ENCODE measurements around the gene CHPF2.

Gene CHPF2

DNA sequence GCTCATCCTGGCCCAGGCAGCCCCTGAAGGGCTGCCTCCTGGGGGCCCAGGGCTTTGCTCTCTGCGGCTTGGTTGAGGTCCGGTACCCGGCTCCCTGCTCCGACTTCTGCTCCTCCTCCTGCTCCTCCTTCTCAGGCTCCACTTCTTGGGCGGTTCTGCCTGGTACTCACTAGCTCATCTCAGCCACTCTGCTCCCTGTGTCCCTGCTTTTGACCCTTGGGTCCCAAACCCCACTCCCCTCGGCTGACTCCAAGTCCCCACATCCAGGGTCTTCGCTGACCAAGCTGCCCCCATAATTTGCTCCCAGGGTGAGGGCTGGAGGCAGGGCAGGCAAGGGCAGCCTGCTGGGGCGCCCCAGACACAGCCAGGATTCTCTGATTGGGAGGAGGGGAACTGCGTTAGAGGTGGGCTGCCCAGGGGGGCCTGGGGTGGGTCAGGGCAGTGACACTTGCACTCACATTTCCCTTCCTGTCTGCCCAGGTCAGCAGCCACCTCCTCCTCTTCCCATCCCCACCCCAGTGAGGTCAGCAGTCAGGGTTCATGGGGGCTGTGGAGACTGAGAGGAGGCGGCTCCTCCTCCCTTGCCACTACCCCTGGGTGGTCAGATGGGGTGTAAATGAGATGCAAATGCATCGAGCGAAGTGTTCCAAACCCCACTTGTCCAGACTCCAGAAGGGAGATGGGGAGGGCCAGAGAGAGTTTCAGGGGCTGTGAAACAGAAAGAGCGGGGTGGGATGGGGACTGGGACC lies 14.0 kb downstream of the CHPF2 start:
- DNase-seq, result no peak

DNA sequence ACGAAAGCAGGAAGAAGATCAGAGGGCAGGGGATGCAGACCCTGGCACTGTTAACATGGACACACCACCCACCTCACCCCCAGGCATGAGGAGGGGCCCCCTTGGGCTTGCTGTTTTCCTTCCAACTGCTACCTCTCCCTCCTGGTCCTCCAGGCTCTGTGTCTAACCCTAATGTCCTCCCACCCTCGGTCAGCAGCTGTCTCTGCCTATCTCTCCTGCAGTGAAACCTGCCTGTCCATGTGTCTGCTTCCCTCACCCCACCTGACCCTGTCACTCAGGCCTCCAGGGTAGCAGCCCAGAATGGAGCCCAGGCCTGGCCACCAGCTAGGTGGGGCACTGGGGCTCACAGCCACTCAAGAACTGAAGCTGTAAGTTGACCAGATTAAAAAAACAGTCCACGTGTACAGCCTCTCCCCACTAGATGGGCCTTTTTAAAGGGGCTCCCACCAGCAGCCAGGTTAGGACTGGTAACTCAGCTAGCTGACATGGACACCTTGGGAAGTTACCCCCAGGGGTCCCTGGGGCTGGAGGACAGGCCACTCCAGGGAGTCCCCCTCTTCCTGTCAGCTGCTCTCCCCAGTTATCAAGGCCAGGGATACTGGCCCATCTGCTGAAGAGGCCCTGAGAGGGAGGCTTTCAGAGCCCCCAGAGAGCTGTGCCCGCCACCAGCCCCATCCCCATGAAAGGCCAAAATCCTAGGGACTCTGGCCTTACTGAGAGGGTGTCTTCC lies 14.7 kb downstream of the CHPF2 start:
- DNase-seq, result no peak

DNA sequence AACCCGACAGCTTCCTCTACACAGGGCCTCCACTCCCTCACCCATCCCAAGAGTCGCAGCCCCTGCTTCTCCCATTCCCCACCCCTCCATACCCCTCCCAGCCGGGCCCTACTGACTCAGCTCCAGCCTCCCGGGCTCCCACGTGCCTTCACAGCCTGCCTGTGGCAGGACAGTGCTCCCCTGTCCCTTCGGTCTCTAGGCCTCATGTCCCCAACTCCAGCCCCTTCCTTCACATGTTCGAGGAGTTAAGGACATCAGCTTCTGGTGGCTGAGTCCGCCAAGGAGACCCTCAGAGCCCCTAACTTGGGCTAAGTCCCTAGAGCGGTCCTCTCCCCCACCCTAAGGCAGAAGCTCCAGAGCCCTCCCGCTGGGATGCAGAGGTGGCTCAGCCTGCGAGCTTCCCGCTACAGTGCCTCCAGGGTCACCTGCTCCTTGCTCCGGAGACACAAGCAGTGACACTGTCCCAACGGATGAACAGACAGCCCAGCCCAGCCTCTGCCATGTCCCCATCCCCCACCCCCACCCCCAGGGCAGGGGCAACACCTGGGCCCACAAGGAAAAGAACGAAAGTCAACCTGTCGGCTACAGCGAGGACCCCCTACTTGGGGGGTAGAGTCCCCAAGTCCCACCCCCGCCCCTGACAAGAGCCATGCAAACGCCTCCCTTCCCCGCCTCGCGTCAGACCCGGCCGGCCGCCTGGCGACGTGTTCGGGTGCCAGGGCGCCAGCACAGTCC lies 15.5 kb downstream of the CHPF2 start:
- peak in 1 of 4 experiments; percentile 17 for DNase-seq

DNA sequence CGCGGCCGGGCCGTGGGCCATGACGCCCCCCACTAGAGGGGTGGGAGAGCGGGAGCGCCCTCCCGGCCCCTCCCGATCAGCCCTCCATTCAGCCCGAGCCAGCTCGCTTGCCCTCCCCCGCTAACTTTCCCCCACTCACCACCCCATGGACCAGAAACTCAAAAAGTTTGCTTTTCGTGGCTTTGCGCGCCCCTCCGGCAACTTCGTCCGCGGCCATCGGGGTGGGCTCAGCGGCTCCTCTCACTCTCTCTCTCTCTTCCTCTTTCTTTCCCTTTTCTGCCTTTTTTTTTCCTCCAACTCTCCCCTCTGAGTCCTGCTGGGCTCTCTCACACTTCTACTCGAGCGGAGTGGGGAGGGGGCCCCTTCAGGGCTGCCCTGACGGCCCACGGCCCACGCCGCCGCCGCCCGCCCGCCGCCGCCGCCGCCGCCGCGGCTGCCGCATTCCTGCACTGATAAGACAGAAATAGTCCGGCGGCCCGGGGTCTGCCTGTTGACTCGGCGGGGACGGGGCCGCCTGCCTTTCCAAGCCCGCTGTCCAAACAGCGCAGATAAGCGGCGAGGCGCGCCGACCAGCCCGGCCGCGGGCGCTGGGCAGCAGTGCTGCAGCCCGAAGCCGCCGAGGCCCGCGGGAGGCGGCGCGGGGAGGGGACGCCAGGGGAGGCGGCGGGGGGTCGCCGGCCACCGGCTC lies 16.2 kb downstream of the CHPF2 start, which contains the start of gene SMARCD3:
TSS of gene SMARCD3 (minus strand) at position 349 of the 688 bp plus-strand sequence. CDS start at position 217, 132 bp downstream.
- DNase-seq, result peak in 3 of 4 experiments; percentile 28 to 59 (median 36)

DNA sequence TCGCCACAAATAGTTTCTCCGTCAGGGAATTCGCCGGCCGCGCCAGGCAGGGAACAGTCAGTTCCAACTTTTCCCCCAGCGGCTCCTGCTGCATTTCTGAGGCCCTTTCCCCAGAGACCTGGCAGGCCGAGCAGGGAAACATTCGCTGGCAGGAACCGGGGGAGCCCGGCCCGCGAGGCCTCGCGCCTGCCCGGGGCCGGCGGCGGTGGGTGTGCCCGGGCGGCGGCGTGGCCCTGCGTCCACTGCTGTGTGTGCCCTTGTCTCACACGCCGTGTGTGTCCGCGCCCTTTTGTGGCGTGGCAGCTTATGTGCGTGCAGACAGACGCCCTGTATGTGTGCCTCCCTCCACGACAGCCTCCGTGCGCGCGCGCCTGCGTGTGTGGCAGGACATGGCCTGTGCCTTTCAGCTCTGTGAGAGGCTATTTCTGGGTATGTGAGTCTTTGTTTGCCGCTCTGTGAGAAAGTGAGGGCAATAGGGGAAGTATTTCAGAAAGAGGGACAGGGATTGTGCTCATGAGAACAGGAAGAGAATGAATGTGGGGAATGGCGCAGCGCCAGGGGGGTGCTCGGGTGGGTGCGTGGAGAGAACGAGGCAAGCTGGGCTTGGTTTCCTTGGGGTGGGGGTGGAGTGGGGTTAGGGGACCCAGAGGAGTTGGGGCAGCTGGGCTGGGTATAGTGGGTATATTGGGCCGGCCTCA lies 16.9 kb downstream of the CHPF2 start:
- DNase-seq, result peak; percentile 87 to 91 (median 88)

DNA sequence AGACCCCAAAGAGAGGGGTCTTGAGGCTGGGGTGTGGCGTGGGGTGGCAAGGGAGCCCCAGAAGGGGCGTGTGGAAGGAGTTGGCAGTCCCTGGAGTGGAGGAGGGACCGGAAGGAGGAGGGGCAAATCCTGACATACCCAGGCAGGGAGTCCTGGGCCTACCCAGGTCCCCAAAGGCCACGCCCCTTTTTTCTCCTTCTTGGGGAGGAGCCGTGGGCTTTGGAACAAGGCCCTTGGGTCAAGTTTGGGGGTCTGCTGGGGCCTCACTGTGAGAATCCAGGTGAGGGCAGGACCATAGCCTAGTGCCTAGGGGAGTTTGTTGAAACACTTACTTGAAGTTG lies 17.4 kb downstream of the CHPF2 start:
- peak in 1 of 4 experiments; percentile 15 for DNase-seq

DNA sequence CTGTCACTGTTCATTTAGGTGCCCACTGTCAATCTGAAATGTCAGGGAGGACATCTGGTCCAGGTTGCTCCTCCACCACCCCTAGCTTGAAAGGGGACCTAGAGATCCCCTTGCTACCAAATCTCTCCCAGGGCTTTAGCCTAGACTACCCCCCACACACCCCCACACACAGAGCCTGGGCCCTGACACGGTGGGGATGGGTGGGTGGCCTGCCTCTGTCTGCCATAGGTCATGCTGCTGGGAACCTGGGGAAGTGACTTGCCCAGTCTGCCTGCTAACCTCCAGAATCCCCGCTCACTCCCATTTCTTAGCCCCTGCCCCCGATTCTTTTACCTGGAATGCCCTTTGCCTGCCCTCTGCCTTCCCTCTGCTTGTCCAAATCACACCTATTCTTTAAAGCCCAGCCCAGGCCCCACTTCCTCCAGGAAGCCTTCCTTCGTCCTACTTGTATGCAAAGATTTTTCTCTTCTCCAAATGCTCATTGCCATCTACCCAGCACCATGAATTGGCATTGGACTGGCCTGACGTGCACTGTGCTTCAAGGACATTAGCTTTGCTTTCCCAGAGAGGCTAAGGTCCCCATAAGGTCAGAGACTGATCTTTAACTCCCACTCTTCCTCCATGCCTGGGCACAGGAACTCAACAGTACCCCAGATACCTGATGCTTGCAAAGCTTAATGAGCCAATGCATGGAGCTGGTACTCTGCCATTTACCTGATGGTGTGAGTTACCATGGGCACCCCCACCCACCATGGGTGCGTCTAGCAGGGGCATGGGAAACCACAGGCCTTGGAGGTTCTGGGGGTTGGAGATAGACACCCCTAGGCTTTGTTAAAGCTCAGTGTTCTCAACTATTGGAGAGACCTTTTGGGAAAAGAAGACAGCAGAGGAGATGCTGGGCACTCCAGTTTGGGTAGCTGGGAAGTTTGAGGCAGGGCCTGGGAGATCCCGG lies 18.2 kb downstream of the CHPF2 start:
- DNase-seq, result peak in 1 of 4 experiments; percentile 30

DNA sequence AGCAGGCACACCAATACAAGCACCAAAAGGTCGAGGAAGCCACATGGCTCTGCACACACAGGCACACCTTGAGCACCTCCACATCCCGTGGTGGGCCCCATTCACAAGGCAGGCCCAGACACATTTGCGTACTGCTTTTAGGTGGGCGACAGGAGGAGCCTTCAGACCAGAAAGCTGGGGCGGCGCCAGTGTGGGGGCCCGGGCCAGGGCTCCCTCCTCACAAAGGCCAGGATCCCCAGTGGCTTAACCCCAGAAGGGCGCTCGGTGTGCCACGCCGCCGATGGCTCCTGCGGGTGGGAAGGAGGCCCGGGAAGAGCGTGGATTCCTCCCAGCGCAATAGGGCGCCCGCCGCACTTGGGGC lies 19.0 kb downstream of the CHPF2 start:
- no peak for DNase-seq

DNA sequence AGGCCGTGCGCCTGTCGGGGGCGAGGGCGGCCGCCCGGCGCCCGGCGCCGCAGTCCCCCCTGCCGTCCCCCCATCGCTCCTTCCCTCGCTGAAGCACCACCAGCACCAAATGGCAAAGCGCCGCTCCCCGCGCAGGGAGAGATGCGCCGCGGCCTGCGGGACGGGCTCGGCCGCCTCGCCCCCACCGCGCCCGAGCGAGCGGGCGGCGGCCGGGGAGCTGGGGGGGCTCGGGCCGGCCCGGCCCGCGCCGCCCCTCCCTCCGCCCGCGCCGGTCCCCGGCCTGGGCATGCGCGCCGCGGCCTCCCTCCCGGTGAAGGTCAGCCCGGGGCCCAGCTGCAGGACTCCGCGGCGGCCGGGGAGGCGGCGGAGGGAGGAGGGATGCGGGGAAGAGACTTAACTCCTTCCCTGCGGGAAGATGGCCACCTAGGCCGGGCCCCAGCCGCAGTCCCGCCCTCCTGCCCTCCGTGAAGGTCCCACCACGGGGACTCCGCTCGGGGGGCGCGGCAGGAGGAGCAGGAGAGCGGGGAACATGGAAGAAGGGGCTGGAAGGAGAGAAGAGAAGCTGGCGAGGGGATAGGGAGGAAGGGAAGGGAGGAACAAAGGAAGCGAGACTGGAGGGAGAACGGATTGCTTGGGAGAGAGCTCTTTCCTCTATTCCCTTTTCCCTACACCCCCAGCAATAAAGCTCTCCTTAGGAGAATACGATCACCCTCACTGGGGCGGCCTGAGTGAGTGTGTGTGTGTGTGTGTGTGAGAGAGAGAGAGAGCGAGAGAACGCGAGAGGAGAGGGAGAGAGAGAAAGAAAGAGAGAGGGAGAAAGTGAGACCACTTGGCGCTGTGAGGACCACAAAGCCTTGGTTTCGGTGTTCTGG lies 19.6 kb downstream of the CHPF2 start:
- DNase-seq, result peak in 3 of 4 experiments; percentile 29 to 65 (median 52)

DNA sequence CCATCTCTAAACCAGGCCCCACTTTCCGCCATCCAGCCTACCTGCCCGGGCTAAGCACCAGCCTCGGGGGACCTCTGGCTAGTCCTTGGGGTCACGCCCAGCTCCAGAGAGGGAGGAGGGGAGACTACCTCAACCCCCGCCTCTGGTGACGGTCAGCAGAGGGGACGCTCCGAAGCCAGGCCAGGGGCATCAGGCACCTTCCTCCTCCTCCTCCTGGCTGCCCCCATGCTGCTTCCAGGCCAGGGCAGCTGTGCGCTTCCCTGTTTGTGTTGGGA lies 20.2 kb downstream of the CHPF2 start:
- DNase-seq, result no peak

DNA sequence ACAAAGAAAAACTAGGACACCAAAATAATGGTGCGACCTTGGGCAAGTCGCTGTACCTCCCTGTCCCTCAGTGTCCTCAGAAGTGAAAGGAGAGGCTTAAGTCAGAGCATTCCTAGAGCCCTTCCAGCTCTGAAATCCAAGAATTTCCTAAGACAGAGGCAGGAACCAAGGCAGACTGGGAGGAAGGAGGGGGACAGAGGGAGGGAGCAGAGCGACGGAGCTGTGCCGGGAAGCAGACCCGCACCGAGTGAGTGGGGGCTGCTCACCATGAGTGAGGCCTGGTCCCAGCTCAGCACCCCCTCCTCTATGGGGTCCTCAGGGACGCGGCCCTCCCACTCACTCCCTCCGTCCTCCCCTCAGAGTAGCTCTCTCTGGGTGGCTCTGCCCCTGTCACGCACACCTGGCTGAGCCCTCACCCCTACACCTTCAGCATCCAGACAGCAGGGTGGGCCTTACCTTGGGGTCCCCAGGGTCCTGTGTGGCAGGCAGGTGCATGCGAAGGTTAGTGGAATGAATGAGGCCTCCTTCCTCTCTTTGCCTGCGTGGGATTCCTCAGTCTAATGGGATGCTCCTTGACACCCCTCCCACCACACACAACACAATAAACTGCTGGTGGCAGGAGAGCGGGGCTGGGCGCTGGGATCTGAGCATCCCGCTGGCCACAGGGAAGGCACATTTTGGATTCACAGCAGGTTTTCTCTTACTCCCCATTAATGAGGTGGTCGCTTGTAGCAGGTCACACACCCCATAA lies 20.9 kb downstream of the CHPF2 start:
- DNase-seq, result no peak

DNA sequence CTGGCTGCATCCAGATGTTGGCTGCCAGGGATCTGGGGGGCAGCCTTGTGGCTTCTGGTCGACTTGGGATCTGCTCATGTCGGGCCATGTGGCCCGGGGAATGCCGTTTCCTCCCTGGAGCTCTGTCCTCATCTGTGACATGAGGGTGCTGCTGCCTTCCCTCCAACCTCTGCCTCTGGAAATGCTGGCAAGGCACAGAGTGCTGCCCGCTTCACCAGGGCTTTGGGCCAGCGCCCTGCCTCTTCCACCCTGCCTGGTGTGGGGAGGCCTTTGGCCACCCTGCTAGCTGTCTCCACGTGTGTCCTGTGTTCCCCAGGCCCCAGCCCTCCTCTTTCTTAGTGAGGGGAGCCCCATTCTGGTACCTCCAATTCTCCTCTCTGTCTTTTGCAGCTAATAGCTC lies 22.0 kb downstream of the CHPF2 start:
- DNase-seq, result no peak

DNA sequence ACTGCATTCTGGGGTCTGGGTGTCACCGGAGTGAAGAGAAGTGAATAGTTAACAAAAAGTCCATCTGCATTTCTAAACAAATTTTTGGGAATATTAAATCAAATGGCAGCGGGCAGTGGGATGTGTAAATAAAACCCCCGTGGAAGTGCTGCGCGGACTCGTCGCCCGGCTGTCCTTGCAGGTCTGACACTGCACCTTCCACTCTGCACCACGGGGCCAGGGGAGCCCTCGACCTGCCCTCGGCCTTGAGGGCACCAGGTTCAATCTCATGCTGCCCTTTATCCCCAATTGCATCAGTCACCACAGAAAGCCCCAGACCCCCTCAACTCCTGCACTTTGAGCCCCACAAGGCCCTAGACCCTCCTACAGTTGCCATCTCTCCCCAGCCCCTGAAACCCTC lies 22.6 kb downstream of the CHPF2 start:
- no peak for DNase-seq

DNA sequence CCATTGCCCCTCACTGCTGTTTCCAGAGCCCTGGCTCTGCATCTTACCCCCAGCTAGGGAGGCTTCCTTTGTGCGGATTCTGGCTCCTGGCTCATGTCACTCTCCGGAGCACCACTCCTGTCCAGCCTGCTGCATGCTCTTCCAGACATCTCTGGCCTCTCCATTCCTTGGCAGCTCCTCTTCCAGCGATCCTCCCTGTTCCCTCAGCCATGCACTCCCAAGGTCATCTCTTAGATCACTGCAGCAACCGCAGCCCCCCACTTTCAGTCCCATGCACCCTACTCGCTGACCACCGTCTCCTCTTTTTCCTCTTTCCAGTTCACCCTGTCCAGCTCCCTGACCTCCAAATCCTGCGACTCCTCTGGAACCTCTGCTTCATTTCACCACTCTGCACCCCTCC lies 23.1 kb downstream of the CHPF2 start:
- DNase-seq, result no peak

DNA sequence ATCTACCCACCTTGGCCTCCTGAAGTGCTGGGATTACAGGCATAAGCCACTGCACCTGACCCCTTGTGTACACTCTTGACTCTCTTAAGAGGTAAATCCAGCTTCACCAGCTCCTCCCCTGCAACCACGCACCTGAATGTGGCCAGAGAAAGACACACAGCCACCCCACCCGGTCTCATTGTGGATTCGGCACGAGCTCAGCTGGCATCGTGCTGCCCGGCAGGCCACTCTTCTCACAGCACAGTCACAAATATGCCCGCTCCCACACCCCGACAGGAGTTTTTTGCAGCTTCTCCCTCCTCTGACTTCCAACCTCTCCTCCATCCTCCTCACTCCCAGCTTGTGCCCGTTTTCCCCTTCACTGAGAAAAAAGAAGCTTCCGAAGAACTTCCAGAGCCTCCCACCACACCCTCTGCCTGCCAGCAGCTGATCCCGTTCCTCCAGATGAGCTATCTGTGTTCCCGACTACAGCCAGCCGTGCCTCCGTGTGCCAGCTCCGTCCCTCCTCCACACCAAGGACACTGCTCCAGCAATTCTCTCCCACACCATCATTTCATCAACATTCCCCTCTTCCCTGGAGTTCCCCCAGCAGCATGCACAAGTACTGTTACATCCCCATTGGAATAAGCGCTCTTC lies 24.2 kb downstream of the CHPF2 start:
- DNase-seq, result no peak

DNA sequence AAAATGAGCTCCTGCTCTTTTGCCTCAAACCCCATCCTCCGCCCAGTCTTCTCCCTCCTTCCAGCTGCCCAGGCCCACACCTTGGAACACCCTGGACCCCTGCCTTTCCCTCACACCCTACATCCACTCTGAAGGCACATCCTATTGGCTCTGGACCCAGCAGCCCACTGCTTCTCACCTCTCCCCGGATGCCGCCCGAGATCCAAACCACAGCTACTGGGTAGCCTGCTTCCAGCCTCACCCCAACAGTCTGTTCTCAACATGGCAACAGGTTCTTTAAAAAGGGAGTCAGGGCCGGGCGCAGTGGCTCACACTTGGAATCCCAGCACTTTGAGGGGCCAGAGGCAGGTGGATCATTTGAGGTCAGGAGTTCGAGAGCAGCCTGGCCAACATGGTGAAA lies 25.7 kb downstream of the CHPF2 start:
- DNase-seq, result no peak

DNA sequence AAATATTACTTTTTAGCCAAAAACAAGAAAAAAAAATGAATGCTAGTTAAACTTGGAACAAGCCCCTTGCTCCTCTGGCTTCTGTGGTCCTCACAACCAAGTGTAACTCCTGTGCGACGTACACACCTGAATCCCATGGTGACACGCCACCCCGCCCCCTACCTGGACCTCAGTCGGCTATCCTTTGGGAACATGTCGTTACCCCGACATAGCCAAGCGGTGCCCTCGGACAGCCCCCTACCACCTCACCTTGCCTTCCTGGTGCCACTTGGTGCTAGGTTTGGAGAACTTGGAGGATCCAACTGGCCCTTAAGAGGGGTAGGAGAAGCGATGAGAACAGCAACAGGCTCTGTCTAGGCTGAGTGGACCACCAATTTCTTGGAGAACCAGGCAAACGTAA lies 28.2 kb downstream of the CHPF2 start:
- no peak for DNase-seq

DNA sequence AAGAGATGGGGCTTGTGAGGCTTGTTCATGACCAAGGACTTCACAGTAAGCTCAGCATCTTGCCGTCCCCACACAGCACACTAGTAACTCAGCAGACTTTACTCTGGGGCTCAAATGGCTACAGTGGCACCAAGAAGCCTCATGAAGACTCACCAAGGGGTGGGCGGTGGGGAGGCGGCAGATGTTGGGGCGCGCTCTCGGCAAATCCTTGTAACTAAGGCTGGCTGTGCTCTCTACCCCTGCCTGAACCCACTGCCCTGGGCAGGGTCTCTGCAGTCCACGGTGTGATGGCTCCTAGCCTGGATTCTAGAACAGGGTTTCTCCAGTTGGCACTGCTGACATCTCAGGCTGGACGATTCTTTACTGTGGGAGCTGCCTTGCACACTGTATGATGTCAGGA lies 28.6 kb downstream of the CHPF2 start:
- no peak for DNase-seq

DNA sequence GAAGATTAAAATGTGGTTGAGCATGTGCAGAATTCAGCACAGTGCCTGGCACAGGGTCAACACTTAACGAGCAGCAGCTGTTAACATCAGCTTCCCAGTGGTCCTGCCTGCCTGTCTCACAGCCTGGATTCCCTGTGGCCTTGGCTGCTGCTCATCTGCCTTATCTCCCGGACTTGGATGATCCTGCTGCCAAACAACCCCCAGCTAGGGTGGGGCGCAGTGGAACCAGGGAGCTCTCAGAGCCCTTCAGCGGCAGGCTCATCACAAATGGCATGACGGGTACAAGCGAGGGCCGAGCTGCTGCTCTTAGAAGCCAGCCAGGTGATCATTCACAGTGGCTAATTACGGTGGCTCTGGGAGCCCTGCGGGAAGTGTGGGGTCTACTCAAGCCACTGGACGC lies 29.2 kb downstream of the CHPF2 start:
- DNase-seq, result no peak
